Thymus (tissue), 11 donors: ENCODE measurements around the gene TNFRSF1A. TPM values are rescaled to one million over a fixed set of nuclear protein-coding genes. Genes with fewer than 3 reads are reported as not detected.
"Not testable (repeated sequence)": the region's sequence is repeated elsewhere in the genome, so short reads cannot be mapped to it uniquely, and the experiment has no call there.

Experiments
- DNase-seq, 9 donors: peaks; one replicate each; pipeline ENCODE4 v3.0.0-alpha.2; 2013; ENCODE audit warnings: low spot score in 9 of 9, low read depth in 6 of 9, missing footprints in 1 of 9
- H3K27ac ChIP-seq, 2 donors: one replicate each; pipeline ENCODE4 v1.5.1; 2013; ENCODE audit warnings: control low read depth in 1 of 2, low read depth in 1 of 2, low read length in 1 of 2, mild to moderate bottlenecking in 1 of 2, moderate library complexity in 1 of 2
- H3K27me3 ChIP-seq, 2 donors: one replicate each; pipeline ENCODE4 v1.5.1; 2013; ENCODE audit warnings: low read length in 1 of 2; ENCODE audit not compliant: control insufficient read depth in 2 of 2, insufficient read depth in 1 of 2
- H3K36me3 ChIP-seq, 2 donors: one replicate each; pipeline ENCODE4 v1.5.1; 2013; ENCODE audit warnings: low read length in 1 of 2, mild to moderate bottlenecking in 1 of 2, moderate library complexity in 1 of 2; ENCODE audit not compliant: control insufficient read depth in 2 of 2, insufficient read depth in 2 of 2
- H3K4me1 ChIP-seq, 2 donors: one replicate each; pipeline ENCODE4 v1.5.1; 2013; ENCODE audit warnings: low read length in 2 of 2; ENCODE audit not compliant: control insufficient read depth in 2 of 2, insufficient read depth in 2 of 2
- H3K4me3 ChIP-seq, 2 donors: one replicate each; pipeline ENCODE4 v1.5.1; 2013; ENCODE audit warnings: low read length in 2 of 2, control low read depth in 1 of 2, mild to moderate bottlenecking in 1 of 2
- H3K9me3 ChIP-seq, 2 donors: one replicate each; pipeline ENCODE4 v1.5.1; 2013; ENCODE audit warnings: low read length in 1 of 2, mild to moderate bottlenecking in 1 of 2; ENCODE audit not compliant: control insufficient read depth in 2 of 2, insufficient read depth in 1 of 2
- WGBS: extraction: QIAGEN DNeasy Blood & Tissue Kit; methylation state at CpG from one replicate; pipeline ENCODE4 v1.1.7; 2013; 5-methylcytosine and 5-hydroxymethylcytosine counted together
- polyA plus RNA-seq: library from polyadenylated mRNA; stranded (reverse); fragments of 200-250 nt; gene quantifications from one replicate; pipeline ENCODE4 v1.2.3, GENCODE V29; 2013
- total RNA-seq: library from RNA; stranded (reverse); fragments of 120-200 nt; gene quantifications from one replicate; pipeline ENCODE4 v1.2.4, GENCODE V29; 2013
- donor health status: healthy.

TNFRSF1A gene
- total and polyA plus RNA-seq, 2 donors = 29.8 to 61.6 TPM

GRCh38 chr12:6352193-6353173 is 10.6 kb upstream of the TNFRSF1A start:
- 72% methylated on average over 9 of the region's 9 CpGs for WGBS
- Histone ChIP-seq H3K4me3 (no peak overlapping the region), H3K9me3 (peaks cover 0 to 8% of the 10 kb centered on the region in 2 donors), H3K27ac (peak overlapping the region in 1 of 2 donors; percentile 15), H3K27me3 (no peaks in the 10 kb centered on the region), H3K36me3 (no peaks in the 10 kb centered on the region), H3K4me1 (peaks cover 3 to 33% of the 10 kb centered on the region in 2 donors)
- no peak for DNase-seq

- Histone ChIP-seq H3K27me3 (no peaks in the 10 kb centered on the region), H3K9me3 (peaks cover 0 to 8% of the 10 kb centered on the region in 2 donors), H3K27ac (no peak overlapping the region), H3K36me3 (no peaks in the 10 kb centered on the region), H3K4me3 (no peak overlapping the region), H3K4me1 (peaks cover 7 to 42% of the 10 kb centered on the region in 2 donors)
- DNase-seq = no peak
- WGBS = 95% methylated on average over 5 of the region's 5 CpGs
Observed at GRCh38 chr12:6351622-6352021, 9.7 kb upstream of the TNFRSF1A start.

- Histone ChIP-seq H3K4me1 (peaks cover 19 to 50% of the 10 kb centered on the region in 2 donors), H3K36me3 (no peaks in the 10 kb centered on the region), H3K4me3 (no peak overlapping the region), H3K27ac (peak overlapping the region; percentile 50 to 66), H3K27me3 (no peaks in the 10 kb centered on the region), H3K9me3 (no peaks in the 10 kb centered on the region)
- peak in 2 of 9 donors; percentile 60 to 75 for DNase-seq
- WGBS = 44% methylated on average over 19 of the region's 19 CpGs
Observed at GRCh38 chr12:6347367-6348338, 5.8 kb upstream of the TNFRSF1A start.

- Histone ChIP-seq H3K4me1 (peaks cover 27 to 51% of the 10 kb centered on the region in 2 donors), H3K4me3 (no peak overlapping the region)
Observed at GRCh38 chr12:6346942-6347341, 5.1 kb upstream of the TNFRSF1A start.

GRCh38 chr12:6346235-6346832 is 4.5 kb upstream of the TNFRSF1A start:
- no peaks in the 10 kb centered on the region for H3K27me3 ChIP-seq
- WGBS = 77% methylated on average over 5 of the region's 5 CpGs
- peak in 1 of 9 donors; percentile 77 for DNase-seq
- peak overlapping the region in 1 of 2 donors; percentile 44 for H3K27ac ChIP-seq
- H3K36me3 ChIP-seq = no peaks in the 10 kb centered on the region
- peaks cover 27 to 52% of the 10 kb centered on the region in 2 donors for H3K4me1 ChIP-seq
- no peaks in the 10 kb centered on the region for H3K9me3 ChIP-seq
- no peak overlapping the region for H3K4me3 ChIP-seq

More at GRCh38 chr12:6346942-6347341, 5.1 kb upstream of the TNFRSF1A start:
- 95% methylated on average over 8 of the region's 8 CpGs for WGBS
- Histone ChIP-seq H3K27me3 (no peaks in the 10 kb centered on the region), H3K36me3 (no peaks in the 10 kb centered on the region), H3K9me3 (no peaks in the 10 kb centered on the region), H3K27ac (peak overlapping the region; percentile 39 to 66)
- DNase-seq = no peak

- Histone ChIP-seq H3K27ac (peak overlapping the region in 1 of 2 donors; percentile 44), H3K9me3 (no peaks in the 10 kb centered on the region), H3K36me3 (no peaks in the 10 kb centered on the region), H3K27me3 (no peaks in the 10 kb centered on the region), H3K4me3 (no peak overlapping the region), H3K4me1 (peaks cover 27 to 52% of the 10 kb centered on the region in 2 donors)
- DNase-seq = peak in 1 of 9 donors; percentile 51
- WGBS = 70% methylated on average over 10 of the region's 10 CpGs
Observed at GRCh38 chr12:6345319-6346091, 3.6 kb upstream of the TNFRSF1A start.

- not testable (repeated sequence) for H3K4me3 ChIP-seq, DNase-seq, H3K9me3 ChIP-seq, H3K36me3 ChIP-seq, H3K27me3 ChIP-seq, H3K27ac ChIP-seq
- 99% methylated on average over 11 of the region's 11 CpGs for WGBS
- H3K4me1 ChIP-seq = peaks cover 33 to 61% of the 10 kb centered on the region in 2 donors
Observed at GRCh38 chr12:6344101-6344660, 2.3 kb upstream of the TNFRSF1A start.

- H3K4me3 ChIP-seq = no peak overlapping the region
- H3K4me1 ChIP-seq = peaks cover 39 to 68% of the 10 kb centered on the region in 2 donors
- H3K27me3 ChIP-seq = no peaks in the 10 kb centered on the region
- H3K9me3 ChIP-seq = no peaks in the 10 kb centered on the region
- H3K27ac ChIP-seq = no peak overlapping the region
- no peaks in the 10 kb centered on the region for H3K36me3 ChIP-seq
- no peak for DNase-seq
- WGBS = 94% methylated on average over 5 of the region's 5 CpGs
Observed at GRCh38 chr12:6343518-6343917, 1.6 kb upstream of the TNFRSF1A start.
